ENCODE data around the gene CORO6.
"Not testable (repeated sequence)": the region's sequence is repeated elsewhere in the genome, so short reads cannot be mapped to it uniquely, and the experiment has no call there.

Gene CORO6

DNA sequence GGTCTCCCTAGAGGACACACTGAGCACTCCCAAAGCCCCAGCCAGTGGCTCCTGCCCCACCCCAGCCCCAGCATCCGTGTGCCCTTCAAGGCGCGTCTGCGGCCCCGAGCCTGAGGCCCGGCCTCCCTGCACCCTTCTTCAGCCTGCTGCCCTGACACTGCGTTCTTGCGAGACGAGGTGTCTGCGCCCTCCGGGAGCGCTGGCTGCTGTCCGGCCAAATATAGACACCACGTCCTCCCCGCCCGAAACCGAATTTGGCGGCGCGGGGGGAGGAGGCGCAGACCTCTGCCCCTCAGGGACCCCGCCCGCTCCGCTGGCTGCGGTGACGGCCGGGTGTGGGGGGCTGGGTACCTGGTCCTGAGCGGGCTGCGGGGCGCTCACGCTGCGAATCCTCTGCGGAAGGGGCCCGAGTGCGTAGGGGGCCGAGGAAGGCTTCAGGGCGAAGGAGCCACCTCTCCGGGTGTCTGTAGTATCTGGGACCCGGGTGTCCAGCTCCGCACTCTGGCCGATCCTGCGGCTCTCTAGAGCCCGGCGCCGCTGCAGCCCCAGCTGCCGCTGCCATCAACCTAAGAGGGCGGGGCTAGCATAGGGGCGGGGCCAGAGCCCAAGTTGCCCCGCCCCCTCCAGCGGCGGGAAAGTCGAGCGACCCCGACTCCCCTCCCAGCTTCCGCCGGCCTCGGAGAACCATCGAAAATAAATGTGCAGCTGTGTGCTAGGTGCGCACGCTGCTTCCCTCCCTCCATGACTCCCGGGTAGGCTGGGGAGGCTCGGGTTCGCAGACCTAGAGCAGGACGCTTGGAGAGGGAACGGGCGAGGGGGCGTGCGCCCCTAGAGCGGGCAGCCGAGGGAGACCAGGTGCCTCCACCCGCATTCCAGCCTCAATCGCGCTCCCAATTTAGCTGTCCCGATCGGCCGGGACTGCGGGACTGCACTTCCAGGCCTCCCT, at the start of gene CORO6:
Gene CORO6 (minus strand): TSS at position 576 of the 946 bp plus-strand sequence. CDS start 1,491 bp downstream, outside the sequence.
- no peak for DNase-seq (ENCODE audit: low read depth)

DNA sequence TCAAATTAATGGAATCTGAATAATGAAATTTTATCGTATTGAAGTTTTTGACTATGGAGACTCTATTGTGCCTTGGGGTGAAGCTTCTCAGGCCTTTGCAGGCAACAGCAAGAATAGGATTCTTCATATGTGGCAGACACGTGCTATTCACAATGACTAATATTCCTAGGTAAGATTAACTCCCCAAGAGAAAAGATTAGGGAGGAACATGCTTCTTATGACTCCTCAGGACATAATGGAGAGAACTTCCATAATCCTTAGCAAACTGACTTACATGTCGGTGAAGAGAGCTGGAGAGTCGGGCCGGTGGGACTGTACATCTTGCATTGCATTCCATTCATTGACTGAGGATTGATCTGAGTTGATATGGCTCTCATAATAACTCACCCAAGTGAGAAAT, 48.9 kb upstream of the CORO6 start:
- DNase-seq (ENCODE audit: low read depth): peak; percentile 70

DNA sequence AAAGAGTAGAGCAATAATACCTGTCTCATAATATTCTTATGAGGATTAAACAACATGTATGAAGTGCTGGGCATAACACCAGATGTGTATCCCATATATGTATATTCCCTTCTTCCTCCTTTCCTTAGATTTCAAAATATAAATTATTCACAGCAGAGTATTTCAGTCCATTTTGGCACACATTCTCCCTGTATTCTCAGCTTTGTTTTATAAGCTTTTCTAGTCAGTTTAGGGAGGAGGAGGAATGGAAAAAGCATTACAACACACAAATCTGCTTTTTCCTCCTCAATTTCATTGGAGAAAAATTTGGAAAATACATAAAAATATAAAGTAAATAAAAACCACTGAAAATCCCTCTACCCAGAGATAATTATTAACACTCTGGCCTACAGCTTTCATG, 46.6 kb upstream of the CORO6 start:
- DNase-seq (ENCODE audit: low read depth): no peak

DNA sequence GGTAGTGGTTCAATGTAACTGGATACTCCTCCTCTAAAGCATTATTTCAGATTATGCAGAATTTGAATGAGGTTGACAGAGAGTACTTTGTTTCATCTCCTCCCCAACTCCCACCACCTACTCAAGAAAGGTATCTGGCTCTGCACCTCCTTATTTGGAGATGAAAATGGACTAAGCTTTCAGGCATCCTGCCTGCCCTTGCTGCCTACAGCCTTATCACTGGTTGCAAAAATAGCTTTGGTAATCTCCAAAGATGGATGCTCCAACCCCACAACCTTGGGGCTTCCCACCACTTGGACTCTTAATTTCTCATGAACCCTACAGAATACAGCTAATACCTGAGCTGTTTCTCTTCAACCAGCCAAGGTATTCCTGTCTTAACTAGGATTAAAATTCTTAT, 45.3 kb upstream of the CORO6 start:
- DNase-seq (ENCODE audit: low read depth): peak; percentile 94

DNA sequence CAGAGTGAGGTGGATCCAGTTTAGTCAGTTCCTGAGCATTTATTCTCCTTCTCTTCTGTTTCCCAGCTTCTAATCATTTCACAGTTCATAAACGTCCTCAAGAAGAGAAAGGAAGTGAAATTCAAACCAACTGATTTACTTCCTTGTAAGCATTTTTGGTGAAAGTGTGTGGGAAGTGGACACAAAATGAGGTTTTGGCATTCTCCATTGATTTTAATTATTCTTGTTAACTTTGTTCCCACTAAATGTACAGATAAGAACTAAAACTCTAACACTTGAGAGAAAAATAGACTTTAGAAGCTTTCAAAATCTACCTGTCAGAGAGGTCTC, 42.7 kb upstream of the CORO6 start:
- no peak for DNase-seq (ENCODE audit: low read depth)

DNA sequence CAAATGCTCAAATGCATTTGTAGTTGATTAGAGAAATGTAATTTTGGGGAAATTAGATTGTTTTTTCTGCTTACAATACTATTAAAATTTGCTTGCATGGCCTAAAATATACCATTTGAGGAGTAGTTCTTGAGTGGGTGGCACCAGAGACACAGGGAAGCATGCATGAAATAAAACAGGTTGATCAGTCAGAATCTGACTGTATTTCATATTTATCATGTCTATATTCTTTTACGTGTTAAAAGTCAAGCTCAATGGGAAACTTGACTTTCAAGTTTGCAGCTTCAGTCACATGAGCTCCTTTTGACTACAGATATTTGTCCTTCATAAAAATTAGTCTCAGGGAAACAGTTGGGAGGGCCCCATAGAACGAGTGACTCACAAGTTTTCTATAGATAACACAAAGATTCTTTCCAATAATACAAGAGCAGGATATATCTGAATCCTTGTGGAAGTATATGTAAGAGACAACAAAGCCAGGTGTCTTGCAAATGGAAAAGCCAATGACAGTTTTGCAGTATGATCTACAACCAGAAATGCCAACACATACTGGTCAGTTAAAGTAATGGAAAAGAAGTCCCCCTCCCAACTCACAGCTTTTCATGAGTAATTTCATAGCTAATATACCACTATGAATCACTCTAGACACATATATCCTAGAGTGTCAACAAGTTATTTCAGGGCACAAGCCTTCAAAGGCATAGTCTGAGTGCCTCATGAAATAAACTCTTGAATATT, 42.2 kb upstream of the CORO6 start:
- DNase-seq (ENCODE audit: low read depth): peak; percentile 84

DNA sequence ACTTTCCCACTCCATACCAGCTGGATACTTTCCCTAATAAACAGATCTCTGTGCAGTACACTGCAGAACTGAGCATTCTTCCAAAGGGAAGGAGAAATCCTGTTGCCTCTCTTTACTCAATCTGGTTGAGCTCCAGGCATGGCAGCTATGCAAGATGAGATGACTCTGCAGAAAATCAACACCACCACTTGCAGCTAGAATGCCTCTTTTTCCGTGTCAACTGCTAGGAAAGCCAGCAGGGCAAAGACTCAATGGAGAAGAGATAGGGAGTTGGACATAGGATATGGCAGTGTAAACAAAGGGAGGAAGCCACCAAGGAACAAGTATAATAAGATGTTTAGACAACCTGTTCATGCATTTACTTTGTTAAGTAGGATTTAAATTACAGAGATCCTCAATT, 40.4 kb upstream of the CORO6 start:
- peak; percentile 56 for DNase-seq (ENCODE audit: low read depth)

DNA sequence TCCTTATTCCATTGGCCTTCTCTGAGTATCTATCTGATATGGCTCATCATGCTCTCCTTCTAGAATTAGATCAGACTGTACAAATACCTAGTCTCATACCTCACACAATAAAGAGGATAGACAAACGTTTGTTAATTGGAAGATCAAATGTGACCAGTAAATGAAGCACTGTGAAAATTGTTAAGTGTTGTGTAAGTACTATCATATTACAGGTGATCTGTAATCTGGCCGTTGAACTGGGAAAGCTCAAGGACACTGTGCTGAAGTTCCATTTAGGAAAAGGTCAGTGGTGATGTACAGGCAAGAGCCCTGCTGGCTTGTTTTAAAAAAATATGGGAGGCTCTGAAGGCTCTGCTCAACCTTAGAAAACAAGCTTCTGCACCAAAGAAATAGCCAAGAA, 38.5 kb upstream of the CORO6 start:
- DNase-seq (ENCODE audit: low read depth): no peak

DNA sequence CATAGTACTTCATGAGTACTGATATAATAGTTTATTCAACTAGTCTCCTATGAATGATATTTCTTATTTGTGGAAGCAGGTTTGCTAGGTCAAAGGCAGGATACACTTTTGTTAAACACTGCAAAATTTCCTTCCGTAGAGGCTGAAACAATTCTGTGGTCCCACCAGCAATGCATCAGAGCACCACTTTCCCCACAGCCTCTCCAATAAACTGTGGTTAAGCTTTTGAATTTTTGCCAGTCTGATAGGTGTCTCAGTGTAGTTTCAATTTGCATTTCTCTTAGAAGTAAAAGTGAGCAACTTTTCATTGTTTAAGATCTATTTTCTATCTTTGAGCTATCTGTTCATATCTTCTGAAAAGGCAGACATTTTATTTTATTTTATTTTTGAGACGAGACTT, 36.4 kb upstream of the CORO6 start:
- DNase-seq (ENCODE audit: low read depth): no peak

DNA sequence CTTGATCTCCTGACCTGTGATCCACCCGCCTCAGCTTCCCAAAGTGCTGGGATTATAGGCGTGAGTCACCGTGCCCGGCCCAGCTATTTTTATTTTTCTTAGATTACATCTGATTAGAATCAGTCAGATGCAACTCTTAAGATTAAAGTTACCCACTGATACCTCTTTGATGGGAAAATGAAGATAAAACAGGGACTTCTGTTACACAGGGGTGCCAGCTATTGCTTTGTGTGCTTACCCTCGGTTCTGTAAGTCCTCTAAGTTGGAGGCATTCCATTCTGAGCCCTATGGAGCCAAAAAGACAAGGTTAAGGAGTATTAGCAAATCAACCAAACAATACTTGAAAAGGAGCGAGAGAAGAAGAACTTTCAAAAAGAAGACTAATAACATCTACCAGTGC, 32.6 kb upstream of the CORO6 start:
- DNase-seq (ENCODE audit: low read depth): no peak

DNA sequence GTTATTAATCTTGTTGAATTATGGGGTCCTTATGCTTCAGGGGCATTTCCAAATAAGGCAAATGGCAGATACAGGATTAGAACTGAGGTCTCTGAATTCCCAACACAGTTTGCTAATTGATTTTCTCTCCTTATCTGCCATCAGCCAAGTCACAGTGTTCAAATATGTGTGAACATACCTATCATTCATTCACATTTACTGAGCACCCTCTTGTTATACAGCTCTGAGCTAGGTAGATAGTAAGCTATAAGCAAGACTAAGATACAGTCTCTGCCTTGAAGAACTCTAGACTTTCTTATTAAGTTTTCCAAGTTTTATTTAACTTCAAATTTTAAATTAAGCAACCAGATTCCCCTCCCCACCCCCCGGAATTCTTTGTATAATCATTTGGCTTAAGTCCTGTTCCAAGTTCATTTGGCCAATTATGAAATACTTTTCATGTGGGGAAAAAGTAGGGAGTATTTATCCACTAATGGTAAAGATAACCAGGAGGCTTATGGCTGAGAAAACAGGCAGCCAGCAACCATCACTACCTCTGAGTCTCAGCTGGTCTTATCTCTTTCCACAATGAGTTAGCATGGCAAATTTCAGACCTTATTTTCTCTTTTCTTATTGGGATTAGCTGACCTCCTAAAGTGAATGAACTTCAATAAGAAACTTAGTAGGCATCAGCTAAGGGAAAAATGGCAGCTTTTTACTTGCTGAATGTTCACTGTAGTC, 31.4 kb upstream of the CORO6 start:
- peak; percentile 84 for DNase-seq (ENCODE audit: low read depth)

DNA sequence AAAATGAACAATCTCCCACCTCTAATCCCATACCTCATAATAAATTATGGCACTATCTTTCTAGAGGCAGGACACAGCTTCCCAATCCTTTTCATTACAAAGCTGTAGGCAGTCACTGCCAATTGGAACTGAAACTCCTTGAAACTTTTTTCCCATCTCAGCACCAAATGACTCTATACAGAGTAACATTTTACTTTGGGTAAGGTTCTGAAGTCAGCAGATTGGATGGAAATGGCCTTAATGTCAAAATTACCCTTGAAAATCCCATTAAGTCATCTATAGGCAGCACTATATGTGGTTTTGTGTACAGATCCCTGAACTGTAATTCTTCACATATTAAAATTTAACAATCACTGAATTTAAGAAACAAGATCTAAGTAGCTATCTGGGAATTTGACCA, 30.3 kb upstream of the CORO6 start:
- DNase-seq (ENCODE audit: low read depth): no peak

DNA sequence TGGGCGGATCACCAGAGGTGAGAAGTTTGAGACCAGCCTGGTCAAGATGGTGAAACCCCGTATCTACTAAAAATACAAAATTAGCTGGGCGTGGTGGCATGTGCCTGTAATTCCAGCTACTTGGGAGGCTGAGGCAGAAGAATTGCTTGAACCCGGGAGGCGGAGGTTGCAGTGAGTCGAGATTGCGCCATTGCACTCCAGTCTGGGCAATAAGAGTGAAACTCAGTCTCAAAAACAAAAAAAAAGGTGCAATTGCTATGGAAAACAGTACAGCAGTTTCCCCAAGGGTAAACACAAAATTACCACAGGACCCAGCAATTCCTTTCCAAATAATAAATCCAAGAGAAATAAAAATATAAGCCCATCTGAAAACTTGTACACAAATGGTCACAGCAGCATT, 29.2 kb upstream of the CORO6 start:
- not testable (repeated sequence) for DNase-seq (ENCODE audit: low read depth)

DNA sequence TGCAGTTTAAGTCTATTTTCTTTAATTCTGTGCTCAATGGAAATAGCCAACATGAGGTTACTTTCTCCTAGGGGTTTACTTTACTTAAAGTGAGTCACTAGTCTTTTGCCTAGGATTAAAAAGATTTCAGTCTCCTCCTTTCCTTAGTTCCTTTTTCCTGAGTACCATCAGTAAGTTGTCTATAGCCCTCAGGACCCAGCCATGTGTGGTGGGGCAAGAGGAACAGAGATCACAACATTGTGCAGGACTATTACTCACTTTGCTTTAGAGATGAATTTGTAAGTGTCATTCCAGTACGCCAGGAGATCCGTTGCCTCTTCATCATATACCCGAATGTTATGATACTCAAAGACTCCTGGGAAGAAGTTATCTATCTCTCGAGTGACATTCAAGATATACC, 27.7 kb upstream of the CORO6 start:
- DNase-seq (ENCODE audit: low read depth): peak; percentile 58

DNA sequence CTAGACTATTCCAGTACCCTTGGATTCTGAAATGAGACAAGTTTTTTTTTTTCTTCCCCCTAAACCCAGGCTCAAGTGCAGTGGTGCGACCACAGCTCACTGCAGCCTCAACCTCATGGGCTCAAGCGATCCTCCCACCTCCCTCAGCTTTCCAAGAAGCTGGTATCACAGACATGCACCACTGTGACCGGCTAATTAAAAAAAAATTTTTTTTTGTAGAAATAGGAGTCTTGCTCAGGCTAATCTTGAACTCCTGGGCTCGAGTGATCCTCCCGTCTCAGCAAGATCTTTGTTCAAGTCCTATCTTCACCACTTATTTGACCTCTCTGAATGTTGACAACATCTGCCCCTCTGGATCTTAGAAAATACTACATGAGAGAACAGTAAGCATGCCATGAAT, 26.6 kb upstream of the CORO6 start:
- DNase-seq (ENCODE audit: low read depth): no peak

DNA sequence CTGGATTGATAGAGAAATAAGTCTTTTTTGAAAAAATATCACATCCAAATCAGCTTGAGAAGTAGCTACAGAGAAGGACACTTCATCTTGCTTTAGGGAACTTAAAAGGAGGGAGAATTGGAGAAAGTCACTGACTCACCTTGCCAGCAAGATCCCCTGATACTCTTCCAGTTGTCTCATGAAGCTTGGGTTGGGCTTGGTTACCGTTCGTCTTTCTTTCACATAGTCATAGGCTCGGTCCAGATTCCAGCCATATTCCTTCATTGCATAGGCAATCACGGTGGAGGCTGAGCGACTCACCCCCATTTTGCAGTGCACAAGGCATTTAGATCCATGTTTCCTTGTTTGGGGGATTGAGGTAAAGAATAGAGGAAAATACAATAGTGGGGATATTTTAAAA, 25.3 kb upstream of the CORO6 start:
- no peak for DNase-seq (ENCODE audit: low read depth)

DNA sequence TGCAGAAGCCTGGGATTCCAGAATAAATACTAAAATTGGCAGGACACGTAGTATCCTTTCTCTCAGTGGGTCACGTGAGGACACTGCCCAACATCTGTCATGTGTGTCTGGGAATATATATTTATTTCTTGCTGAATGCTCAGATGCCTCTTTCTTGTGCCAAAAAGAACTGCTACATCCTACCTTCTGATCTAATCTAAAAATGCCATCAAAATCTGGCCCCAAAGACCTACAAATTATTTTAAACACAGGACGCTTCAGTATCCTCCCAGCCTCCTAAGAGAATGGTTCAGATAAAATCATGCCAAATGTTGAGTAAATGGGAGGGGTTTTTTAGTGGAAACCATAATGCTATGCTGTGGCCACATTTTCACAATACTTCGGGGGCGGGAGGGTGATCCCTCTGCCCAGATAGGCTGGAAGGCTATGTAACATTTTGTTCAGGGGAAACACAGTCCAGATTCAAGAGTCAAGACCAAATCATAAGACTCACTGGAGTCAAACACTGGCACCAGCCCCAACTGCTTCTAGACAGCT, 22.9 kb upstream of the CORO6 start:
- peak; percentile 98 for DNase-seq (ENCODE audit: low read depth)

DNA sequence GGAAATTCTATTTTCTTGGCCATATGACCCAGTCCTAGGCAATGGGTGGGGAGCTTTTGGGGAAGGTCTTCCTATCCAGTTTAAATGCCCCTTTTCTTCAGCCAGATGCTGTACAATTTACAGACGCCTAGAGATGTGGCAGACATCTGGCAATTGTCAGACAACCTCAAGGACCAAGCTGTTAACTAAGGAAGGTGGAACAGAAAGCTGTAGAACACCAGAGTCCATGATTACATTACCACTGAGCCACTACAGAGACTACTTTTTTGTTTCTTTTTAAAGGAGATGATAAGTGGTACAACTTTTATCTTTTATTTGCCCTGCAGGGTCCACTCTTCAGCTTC, 21.1 kb upstream of the CORO6 start:
- no peak for DNase-seq (ENCODE audit: low read depth)

DNA sequence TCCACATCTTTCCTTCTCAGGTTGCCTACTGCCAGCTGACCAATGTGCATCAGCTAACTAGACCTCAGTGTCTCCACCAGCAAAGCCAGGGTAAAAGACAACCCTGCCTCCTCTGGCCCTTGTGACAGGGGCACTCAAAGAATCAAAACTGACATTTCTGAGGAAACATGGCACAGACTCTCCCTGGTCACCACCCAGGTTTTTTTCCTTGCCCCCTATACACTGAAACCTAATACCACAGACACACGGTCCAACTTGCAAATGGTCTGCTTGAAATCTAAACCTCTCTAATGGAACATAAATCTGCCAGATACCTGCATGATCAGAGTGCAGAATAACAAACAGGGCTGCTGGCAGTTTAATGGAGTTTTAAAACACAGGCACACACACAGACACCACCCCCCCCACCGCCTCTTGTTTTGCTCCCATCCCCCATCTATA, 19.5 kb upstream of the CORO6 start:
- no peak for DNase-seq (ENCODE audit: low read depth)

DNA sequence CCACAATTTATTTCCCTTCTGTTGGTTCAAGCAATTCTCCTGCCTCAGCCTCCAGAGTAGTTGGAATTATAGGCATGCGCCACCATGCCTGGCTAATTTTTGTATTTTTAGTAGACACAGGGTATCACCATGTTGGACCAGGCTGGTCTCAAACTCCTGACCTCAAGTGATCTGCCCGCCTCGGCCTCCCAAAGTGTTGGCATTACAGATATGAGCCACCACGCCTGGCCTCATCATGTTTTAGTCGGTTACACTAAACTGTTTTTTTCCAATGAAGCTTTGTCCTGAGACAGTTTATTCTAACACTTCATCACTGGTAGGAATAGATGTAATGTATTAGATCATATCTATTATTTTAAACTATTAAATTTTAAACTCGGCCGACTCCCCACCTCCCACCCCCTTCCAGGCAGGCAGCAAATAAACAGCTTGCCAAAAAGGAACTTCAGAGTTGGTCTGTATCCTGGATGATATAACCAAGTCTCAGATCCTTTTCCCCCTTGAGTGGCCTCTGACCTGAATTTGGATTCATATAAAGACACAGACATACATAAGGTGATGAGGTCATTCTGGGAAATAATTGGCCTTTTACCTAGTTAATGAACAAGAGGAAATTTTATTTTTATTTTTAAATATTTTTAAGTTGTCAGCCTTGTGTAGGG, 18.4 kb upstream of the CORO6 start:
- DNase-seq (ENCODE audit: low read depth): no peak

DNA sequence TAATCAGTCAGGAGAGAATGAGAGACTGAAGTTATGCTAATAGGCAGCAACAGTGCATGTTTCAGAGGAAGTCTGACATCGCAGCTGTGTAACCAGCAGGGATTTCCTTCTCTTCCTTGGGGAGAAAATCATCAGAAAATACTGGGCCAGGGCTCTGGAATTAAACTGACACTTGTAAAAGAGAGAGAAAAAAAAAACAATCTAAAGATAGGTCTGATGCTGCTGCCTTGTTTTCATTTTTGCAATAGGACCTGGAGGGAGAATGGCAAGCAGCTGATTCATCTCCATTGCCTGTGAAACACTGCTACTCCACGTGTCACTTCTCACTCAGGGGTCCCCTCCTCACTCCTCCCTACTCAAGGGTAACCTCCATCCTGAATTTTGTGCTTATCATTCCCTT, 17.7 kb upstream of the CORO6 start:
- DNase-seq (ENCODE audit: low read depth): peak; percentile 54

DNA sequence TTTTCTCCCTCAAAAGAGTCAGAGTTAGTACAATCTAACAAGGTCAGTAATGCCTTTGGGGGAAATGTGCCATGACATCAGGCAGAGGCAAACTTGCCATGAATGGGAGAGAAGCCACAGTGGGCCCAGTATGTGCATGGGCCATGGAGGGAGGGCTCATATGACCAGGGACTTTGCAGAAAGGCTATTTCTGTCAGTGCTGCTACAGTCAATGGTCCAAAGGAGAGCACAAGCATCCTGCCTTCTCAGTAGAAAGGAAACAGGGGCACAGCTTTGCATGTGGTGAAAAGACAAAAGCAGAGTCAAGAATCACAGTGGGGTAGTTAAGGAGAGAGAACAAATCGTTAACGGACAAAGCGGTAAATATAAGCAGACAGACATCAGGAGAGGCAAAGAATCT, 11.2 kb upstream of the CORO6 start:
- DNase-seq (ENCODE audit: low read depth): no peak

Data from amniotic epithelial cell (primary cell).